Muscle of leg (tissue), 11 donors: ENCODE results near the gene EDA. TPM values are rescaled to one million over a fixed set of nuclear protein-coding genes. Genes with fewer than 3 reads are reported as not detected.
A peak's percentile ranks its signal among the peaks of the same experiment; 100 is the strongest.

Source experiments
- DNase-seq: peaks from one replicate; pipeline ENCODE4 v3.0.0; 2013
- H3K27ac ChIP-seq: one replicate; pipeline ENCODE4 v1.5.1; 2013; ENCODE audit warnings: mild to moderate bottlenecking, low read length, control low read depth
- H3K27me3 ChIP-seq: one replicate; pipeline ENCODE4 v1.6.1; 2013; ENCODE audit warnings: low read length; ENCODE audit not compliant: control insufficient read depth, insufficient read depth
- H3K36me3 ChIP-seq: one replicate; pipeline ENCODE4 v1.6.1; 2013; ENCODE audit warnings: low read length; ENCODE audit not compliant: control insufficient read depth, insufficient read depth
- H3K4me1 ChIP-seq: one replicate; pipeline ENCODE4 v1.6.1; 2013; ENCODE audit warnings: low read length; ENCODE audit not compliant: control insufficient read depth, insufficient read depth
- H3K4me3 ChIP-seq: one replicate; pipeline ENCODE4 v1.5.1; 2013; ENCODE audit warnings: low read length, control low read depth
- H3K9me3 ChIP-seq: replicated peaks from 2 replicates; pipeline ENCODE4 v1.6.1; 2013; ENCODE audit warnings: low read depth, low read length; ENCODE audit not compliant: control insufficient read depth
- WGBS: methylation state at CpG from one replicate; pipeline ENCODE4 v1.1.5; 2013; ENCODE audit warnings: missing lambda C conversion rate; ENCODE audit not compliant: insufficient coverage; 5-methylcytosine and 5-hydroxymethylcytosine counted together
- polyA plus RNA-seq, 8 donors: library from polyadenylated mRNA; unstranded; fragments of 120-200 nt; gene quantifications; one replicate each; pipeline versions ENCODE4 v1.2.1 to v1.2.3, GENCODE V29; 2013; ENCODE audit warnings: inconsistent platforms in 1 of 8, low replicate concordance in 1 of 8; ENCODE audit not compliant: insufficient read length in 8 of 8, insufficient read depth in 1 of 8
- total RNA-seq: library from RNA; stranded (reverse); fragments of 120-200 nt; gene quantifications from one replicate; pipeline ENCODE4 v1.2.4, GENCODE V29; 2013

The EDA gene
- total and polyA plus RNA-seq, 9 donors: 12.3 to 29.5 (median 23.8) TPM

DNA sequence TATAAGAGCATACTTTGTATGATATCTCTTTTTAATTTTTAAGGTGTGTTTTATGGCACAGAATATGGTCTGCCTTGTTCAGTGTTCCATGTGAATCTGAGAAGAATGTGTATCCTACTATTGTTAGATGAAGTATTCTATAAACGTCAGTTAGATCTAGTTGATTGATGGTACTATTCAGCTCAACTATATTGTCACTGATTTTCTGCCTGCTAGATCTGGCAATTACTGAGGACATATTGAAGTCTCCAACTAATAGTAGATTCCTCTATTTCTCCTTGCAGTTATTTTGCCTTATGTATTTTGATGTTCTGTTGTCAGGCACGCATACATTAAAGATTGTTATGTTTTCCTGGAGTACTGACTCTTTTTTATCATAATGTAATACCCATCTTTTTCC, 394.1 kb downstream of the EDA start:
- no peak for DNase-seq
- Histone ChIP-seq H3K9me3 (no peaks in the 10 kb centered on the region), H3K36me3 (no peaks in the 10 kb centered on the region), H3K4me3 (no peak overlapping the region), H3K27me3 (peaks cover 4% of the 10 kb centered on the region), H3K4me1 (peaks cover 16% of the 10 kb centered on the region), H3K27ac (no peak overlapping the region)
- no CpG with 5 or more reads among the region's 2 CpGs for WGBS

DNA sequence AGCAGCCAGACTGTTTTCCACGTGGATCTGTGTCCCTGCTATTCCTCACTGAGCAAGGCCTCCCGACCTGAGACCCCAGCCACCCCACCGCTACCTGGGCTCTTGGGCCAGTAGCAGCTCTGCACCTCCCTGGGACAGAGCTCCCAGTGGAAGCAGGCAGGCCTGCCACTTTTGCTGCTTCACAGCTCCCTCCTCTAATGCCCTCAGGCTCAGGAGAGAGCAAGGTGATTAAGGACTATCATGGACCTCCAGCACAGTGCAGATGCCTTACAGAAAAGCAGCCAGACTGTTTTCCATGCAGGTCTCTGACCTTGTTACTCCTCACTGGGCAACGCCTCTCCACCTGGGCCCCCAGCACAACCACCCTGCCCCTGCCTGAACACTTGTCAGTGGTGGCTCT, 396.8 kb downstream of the EDA start:
- no peaks in the 10 kb centered on the region for H3K9me3 ChIP-seq
- 56% methylated on average over 4 of the region's 4 CpGs for WGBS
- H3K27ac ChIP-seq: no peak overlapping the region
- peaks cover 16% of the 10 kb centered on the region for H3K4me1 ChIP-seq
- DNase-seq: no peak
- H3K4me3 ChIP-seq: no peak overlapping the region
- H3K36me3 ChIP-seq: no peaks in the 10 kb centered on the region
- H3K27me3 ChIP-seq: peaks cover 4% of the 10 kb centered on the region

DNA sequence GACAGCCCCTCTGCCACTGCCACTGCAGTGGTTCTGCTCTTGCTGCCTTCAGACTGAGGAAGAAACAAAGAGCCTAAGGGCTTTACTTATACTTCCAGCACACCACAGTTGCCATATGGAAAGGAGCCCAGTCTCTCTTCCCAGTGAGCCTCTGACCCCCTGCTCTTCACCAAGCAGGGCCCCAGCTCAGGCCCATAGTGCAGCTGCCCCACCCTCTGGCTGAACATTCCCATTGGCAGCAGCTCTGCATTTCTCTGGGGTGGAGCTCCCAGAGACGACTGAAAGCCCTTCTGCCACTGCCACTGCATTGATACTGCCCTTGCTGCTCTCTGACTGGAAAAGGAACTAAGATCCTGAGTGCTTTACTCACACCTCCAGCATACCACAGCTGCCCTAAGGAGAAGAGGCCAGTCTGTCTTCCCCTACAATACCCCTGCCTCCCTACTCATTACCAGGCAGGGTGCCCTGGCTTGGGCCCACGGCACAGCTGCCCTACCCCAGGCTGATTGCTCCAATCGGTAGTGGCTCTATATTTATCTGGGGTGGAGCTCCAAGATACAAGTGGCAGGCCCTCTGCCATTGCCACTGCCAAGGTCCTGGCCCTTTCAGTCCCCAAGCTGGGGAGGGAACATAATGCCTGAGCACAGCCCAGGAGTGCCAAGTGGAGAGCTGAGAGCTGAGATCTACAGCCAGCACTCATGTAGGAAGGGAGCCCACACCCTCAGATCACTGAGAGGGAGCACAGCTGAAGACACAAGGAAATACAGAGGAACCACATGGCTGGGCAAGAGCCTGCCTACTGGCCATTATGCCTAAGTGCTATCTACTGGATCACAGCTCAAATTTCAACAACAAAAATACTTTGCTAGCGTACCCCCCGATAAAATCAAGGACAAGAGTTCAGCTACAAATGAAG, 397.8 kb downstream of the EDA start:
- Histone ChIP-seq H3K4me1 (peaks cover 16% of the 10 kb centered on the region), H3K36me3 (no peaks in the 10 kb centered on the region), H3K4me3 (no peak overlapping the region), H3K27ac (peak overlapping the region; percentile 65), H3K27me3 (peaks cover 4% of the 10 kb centered on the region), H3K9me3 (peaks cover 4% of the 10 kb centered on the region)
- DNase-seq: peak; percentile 71
- 50% methylated on average over 3 of the region's 5 CpGs for WGBS

DNA sequence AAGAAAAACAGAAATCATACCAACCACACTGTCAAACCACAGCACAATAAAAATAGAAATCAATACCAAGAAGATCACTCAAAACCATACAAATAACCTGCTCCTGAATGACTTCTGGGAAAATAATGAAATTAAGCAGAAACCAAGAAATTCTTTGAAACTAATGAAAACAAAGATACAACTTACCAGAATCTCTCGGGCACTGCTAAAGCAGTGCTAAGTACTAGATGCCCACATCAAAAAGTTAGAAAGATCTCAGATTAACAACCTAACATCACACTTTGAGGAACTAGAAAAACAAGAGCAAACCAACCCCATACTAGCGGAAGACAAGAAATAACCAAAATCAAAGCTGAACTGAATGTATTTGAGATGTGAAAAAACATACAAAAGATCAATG, 400.6 kb downstream of the EDA start:
- Histone ChIP-seq H3K4me1 (peaks cover 16% of the 10 kb centered on the region), H3K36me3 (no peaks in the 10 kb centered on the region), H3K4me3 (no peak overlapping the region), H3K9me3 (peaks cover 4% of the 10 kb centered on the region), H3K27ac (no peak overlapping the region), H3K27me3 (peaks cover 4% of the 10 kb centered on the region)
- DNase-seq: no peak
- no CpG with 5 or more reads among the region's 2 CpGs for WGBS

DNA sequence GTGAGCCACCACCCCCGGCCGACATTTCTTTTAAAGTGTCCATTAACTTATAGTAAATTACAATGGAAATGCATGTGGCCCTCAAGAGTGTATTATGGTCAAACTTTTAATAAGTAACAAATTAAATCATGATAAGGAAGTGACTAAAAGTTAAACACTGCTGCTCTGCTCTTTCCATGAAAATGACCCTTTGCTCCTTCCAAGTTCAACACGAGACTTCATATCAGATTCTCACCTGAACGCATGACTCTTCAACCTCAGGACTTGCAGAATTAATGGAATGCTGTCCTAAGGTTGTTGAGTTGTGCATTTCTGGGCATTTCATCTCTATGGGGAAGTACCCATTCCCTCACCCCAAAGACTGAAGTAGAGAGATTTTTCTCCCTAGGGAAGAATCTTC, 406.7 kb downstream of the EDA start:
- no CpG with 5 or more reads among the region's 4 CpGs for WGBS
- Histone ChIP-seq H3K27ac (no peak overlapping the region), H3K36me3 (no peaks in the 10 kb centered on the region), H3K9me3 (peaks cover 4% of the 10 kb centered on the region), H3K27me3 (peaks cover 4% of the 10 kb centered on the region), H3K4me1 (peaks cover 9% of the 10 kb centered on the region), H3K4me3 (no peak overlapping the region)
- DNase-seq: no peak

DNA sequence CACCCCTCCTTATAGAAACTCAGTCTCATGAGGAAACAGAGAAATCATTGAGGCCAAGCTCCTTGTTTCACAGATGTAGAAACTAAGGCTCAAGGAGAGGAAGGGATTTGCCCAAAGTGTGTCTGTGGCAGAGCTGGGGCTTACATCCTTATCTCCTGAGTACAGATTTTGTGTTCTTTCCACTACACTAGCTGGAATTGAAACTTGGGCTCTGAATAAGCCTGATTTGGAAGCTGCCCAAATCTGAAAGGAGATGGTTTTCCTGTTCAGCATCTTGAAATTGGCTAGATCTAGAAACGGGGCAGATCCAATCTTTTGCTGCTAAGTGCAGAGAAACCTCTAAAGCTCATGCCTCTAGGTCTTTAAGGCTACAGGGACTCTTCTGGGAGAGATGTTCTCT, 409.6 kb downstream of the EDA start:
- Histone ChIP-seq H3K4me1 (peaks cover 19% of the 10 kb centered on the region), H3K36me3 (no peaks in the 10 kb centered on the region), H3K27ac (peak overlapping the region; percentile 13), H3K27me3 (peaks cover 9% of the 10 kb centered on the region), H3K9me3 (no peaks in the 10 kb centered on the region), H3K4me3 (no peak overlapping the region)
- 13% methylated on average over 1 of the region's 1 CpG for WGBS
- peak; percentile 73 for DNase-seq

DNA sequence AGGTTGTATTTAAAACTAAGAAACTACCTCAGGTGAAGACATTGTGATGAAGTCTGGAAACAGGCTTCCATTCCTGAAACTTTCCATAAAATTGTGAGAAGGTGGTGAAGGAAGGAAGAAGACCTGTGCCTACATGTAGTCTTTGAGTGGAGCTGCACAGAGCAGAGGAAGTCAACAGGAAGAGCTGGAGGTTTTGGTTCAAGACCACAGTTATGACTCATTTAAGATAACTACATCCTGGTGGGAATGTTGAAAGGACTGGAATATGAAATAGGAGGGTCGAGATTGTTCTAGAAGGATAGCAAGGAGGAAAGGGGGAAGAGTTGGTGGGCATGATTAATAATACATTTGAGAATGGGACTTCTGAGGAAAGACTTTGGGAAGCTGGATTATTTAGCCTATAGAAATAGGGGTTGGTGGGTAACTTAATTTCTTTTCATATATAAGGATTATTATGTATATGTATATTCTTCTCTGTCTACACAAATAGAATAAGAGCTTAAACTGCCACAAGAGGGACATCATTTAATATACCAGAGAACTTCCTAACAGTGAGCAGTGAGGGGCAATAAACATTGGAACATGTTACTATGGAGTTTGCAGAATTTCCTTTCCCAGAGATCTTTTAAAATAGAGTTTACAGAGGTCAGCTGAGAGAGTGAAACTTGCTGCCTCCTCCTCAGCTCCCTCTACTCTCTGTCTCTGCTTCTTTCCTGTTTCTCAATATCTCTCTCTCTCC, 410.4 kb downstream of the EDA start:
- no peak overlapping the region for H3K4me3 ChIP-seq
- H3K27ac ChIP-seq: no peak overlapping the region
- H3K4me1 ChIP-seq: peaks cover 20% of the 10 kb centered on the region
- H3K9me3 ChIP-seq: no peaks in the 10 kb centered on the region
- no CpG with 5 or more reads among the region's 1 CpG for WGBS
- no peak for DNase-seq
- H3K27me3 ChIP-seq: peaks cover 11% of the 10 kb centered on the region
- no peaks in the 10 kb centered on the region for H3K36me3 ChIP-seq

DNA sequence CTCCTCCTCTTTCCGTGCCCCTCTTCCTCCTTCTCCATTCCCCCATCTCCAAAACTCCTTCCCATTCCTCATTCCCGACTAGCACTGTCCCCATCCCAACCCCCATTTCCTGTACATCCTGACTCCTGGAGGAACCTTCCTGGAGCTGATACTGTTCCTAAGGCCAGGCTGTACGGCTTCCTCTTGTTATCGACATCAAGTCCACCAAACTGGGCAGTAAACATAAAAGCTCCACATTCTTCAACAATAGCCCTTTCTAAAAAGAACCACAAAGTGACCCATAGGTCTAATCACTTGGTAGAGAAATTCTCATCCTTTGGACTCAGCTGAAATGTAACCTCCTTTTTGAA, 410.9 kb downstream of the EDA start:
- peaks cover 14% of the 10 kb centered on the region for H3K27me3 ChIP-seq
- no peaks in the 10 kb centered on the region for H3K36me3 ChIP-seq
- 53% methylated on average over 4 of the region's 4 CpGs for WGBS
- no peak for DNase-seq
- H3K4me1 ChIP-seq: peaks cover 24% of the 10 kb centered on the region
- H3K27ac ChIP-seq: no peak overlapping the region
- H3K9me3 ChIP-seq: no peaks in the 10 kb centered on the region
- no peak overlapping the region for H3K4me3 ChIP-seq

DNA sequence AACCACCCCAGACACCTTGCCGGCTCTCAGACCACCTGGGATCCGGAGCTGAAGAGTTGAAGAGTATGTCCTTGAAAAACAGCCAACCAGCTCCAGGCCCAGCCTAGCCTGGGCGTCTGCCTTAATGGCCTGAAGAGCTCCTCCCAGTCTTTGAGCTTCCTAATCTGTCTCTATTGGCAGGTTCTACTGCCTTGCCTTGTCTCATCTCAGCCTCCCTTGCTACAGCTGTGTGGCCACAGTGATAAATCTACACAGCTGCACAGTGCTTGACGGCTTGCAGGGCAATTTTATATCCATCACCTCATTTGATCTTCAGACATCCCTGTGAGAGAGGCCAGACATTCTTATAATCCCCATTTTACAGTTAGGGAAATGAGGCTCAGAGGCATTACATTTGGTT, 413.9 kb downstream of the EDA start:
- H3K27ac ChIP-seq: no peak overlapping the region
- H3K36me3 ChIP-seq: no peaks in the 10 kb centered on the region
- no peak overlapping the region for H3K4me3 ChIP-seq
- WGBS: 51% methylated on average over 4 of the region's 4 CpGs
- peaks cover 21% of the 10 kb centered on the region for H3K27me3 ChIP-seq
- H3K9me3 ChIP-seq: no peaks in the 10 kb centered on the region
- DNase-seq: peak; percentile 84
- peaks cover 23% of the 10 kb centered on the region for H3K4me1 ChIP-seq

DNA sequence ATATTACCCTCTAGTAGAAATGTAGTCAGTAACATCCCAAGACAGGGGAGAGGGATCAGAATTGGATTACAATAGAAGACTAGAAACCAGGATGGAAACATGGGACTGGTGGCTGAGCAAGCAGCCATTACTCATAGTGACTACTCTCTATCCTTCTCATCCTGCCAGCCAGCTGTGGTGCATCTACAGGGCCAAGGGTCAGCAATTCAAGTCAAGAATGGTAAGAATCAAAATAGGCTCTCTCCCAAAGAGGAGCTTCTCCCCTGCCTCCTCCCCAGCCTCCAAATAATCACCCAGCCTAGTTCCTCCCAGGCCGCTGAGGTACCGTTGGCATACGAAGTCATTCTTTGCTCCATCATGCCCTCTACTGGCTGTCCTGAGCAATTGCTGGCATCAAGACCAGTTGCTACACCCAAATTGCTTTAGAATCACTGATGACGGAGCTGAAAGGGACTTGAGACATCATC, 414.4 kb downstream of the EDA start:
- Histone ChIP-seq H3K4me3 (no peak overlapping the region), H3K9me3 (no peaks in the 10 kb centered on the region), H3K4me1 (peaks cover 19% of the 10 kb centered on the region), H3K27ac (peak overlapping the region; percentile 35), H3K27me3 (peaks cover 21% of the 10 kb centered on the region), H3K36me3 (no peaks in the 10 kb centered on the region)
- peak; percentile 76 for DNase-seq
- WGBS: 0% methylated on average over 1 of the region's 4 CpGs
